Erythroblast (primary cell): ENCODE results near the gene LMTK3.

Experiments used
- DNase-seq, 2 experiments: peaks; one replicate each; lab custom pipeline; 2025; lab: John Stamatoyannopoulos, UW
- GATA1 ChIP-seq: IDR thresholded peaks from 2 replicates; pipeline ENCODE4 v1.6.1; 2011; ENCODE audit warnings: low read depth, mild to moderate bottlenecking, control low read depth, low read length, moderate library complexity
- POLR2A ChIP-seq: IDR thresholded peaks from 2 replicates; pipeline ENCODE4 v1.6.1; 2011; ENCODE audit warnings: mild to moderate bottlenecking, low read length

LMTK3 gene

DNA sequence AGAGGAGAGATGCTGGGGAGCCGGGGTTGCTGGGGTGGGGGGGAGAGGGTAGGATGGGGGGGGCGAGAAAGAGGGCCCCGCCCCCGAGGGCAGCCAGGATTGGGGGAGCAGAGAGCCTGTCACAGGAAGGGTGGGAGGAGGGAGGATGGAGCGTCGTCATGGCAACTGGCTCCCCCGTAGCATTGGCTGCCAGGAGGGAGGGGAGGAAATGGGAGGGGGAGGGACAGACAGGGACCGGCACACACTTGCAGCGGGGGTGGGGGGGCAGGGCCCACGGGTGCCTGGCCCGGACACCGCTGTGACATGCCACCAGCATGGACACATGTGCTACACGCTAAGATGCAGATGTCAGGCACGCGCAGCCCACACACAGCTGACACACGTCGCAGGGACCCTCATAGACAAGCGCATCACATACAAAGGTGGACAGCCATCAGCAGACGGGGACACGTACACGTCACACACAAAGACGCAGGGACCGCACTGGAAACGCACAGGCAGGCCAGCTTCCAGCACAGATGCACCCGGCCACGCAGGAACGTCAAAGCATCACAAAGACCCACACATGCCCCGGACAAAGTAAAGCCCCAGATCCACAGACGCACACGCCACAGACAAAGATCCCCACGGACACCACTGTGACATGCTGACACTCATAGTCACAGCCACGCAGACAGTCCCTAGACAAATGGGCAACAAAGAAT is at the start of gene LMTK3:
Gene LMTK3, minus strand, starts transcription at position 36 of the 704 bp plus-strand sequence. CDS start 259 bp downstream, outside the sequence.
- DNase-seq, result no peak
- TF ChIP-seq GATA1, result no peak
- no peak for TF ChIP-seq POLR2A

GRCh38 chr19:48561412-48561811 is 49.8 kb upstream of the LMTK3 start:
- DNase-seq, result no peak
- TF ChIP-seq POLR2A (no peak), GATA1 (no peak)

- DNase-seq, result no peak
- TF ChIP-seq POLR2A (no peak), GATA1 (no peak)
Measured at GRCh38 chr19:48560095-48560530, 48.5 kb upstream of the LMTK3 start.

GRCh38 chr19:48558018-48558684 is 46.5 kb upstream of the LMTK3 start:
- no peak for TF ChIP-seq POLR2A
- TF ChIP-seq GATA1, result no peak
- no peak for DNase-seq

- no peak for DNase-seq
- TF ChIP-seq GATA1, result no peak
- TF ChIP-seq POLR2A, result no peak
Measured at GRCh38 chr19:48556825-48557224, 45.2 kb upstream of the LMTK3 start.

GRCh38 chr19:48556163-48556562 is 44.5 kb upstream of the LMTK3 start:
- DNase-seq, result no peak
- no peak for TF ChIP-seq GATA1
- TF ChIP-seq POLR2A, result no peak

DNA sequence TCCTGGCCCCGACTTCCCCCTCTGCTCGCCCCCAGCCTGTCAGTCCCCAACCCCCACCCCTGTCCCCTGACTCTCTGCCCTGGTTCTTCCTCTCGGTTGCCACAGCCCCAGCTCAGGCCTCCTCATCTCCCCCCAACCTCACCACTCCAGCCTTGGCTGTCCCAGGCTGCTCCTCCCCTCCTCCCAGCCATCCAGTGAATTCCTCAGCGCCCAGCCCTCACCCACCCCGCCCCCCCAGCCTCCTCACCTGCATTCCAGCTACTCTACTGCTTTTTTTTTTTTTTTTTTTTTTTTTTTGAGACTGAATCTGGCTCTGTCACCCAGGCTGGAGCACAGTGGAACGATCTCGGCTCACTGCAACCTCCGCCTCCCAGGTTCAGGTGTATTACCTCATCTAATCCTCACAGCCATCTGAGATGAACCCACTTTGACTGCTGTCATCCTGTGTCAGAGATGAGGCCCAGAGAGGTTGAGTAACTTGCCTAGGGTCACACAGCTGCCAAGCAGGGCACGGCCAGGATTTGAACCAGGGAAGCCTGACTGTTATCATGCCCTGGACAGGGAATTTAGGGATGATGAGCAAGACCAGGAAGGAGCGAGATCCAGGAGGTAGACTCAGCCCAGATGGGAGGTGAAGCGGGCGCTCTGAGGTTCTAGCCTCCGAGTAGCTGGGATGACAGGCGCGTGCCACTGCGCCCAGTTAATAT is 42.9 kb upstream of the LMTK3 start:
- TF ChIP-seq GATA1, result no peak
- no peak for TF ChIP-seq POLR2A
- DNase-seq, result no peak

DNA sequence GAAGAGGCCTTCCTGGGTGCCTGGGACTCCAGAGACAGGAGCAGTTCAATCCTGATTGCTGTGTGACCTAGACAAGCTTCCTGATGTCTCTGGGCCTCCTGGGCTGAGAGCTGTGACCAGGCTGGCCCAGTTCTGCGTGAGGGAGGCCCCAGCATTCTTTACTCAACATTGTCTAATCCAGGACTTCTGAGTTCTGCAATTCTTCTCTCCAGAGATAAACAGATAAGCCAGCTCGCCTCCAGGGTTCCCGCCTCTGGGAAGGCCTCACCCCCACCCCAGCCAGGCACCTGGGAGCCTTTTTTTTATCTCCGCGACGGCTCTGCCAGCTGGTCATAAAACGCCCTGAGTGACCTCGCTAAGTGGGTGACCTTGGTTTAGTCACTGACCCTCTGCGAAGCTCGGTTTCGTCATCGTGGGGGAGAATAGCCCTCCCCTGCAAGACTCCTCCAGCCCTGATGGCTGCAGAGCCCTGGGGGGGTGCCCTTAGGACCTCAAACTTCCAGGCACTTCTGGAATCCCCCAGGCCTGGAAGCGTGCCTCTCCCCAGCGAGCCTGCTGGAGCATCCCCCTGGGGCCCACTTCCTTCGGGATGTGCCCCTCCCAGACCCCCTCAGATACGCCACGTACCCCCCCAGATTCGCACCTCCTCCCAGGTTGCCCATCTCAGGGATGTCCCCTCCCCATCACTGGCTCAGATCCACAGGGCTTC is 42.2 kb upstream of the LMTK3 start:
- no peak for DNase-seq
- TF ChIP-seq GATA1 (no peak), POLR2A (no peak)

DNA sequence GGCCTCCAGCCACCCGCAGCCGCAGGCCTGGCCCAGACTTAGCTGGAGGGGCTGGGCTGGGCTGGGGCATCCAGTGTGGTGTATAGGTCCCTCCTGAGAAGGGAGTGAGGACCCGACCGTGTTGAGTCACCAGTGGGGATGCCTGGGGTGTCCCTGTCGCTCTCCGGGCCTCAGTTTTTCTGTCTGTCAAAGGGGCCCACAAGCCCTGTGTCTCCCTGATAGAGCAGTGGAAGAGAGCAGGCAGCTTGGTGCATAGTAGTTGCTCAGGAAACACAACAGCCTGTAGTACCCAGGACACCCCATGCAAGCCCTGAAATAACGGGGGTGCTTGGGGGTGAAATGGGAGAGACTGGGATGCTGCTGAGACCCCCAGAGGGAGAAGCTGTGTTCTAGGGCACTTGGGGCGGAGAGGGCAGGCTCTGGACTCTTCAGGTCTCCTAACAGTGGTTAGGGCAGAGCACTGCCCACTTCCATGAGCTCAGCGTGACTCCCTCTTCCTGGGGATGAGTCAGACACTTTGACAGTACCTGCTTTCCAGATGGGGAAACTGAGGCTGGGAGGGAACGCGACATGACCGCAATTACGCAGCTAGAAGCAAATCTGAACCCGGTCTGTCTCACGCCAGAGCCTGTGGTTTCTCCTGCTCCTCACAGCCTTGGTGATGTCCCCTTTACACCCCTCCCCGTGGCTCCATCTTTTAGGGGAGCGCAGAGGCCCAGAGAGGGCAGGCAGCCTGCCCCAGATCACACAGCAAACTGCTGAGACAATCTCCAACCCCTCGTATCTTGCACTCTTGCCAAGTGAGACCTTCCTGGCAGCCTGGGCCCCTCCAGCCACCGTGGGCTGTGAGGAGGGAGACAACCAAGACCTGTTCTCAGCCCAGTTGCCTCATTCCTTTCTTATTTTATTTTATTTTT is 41.0 kb upstream of the LMTK3 start:
- TF ChIP-seq GATA1 (no peak), POLR2A (no peak)
- no peak for DNase-seq

DNA sequence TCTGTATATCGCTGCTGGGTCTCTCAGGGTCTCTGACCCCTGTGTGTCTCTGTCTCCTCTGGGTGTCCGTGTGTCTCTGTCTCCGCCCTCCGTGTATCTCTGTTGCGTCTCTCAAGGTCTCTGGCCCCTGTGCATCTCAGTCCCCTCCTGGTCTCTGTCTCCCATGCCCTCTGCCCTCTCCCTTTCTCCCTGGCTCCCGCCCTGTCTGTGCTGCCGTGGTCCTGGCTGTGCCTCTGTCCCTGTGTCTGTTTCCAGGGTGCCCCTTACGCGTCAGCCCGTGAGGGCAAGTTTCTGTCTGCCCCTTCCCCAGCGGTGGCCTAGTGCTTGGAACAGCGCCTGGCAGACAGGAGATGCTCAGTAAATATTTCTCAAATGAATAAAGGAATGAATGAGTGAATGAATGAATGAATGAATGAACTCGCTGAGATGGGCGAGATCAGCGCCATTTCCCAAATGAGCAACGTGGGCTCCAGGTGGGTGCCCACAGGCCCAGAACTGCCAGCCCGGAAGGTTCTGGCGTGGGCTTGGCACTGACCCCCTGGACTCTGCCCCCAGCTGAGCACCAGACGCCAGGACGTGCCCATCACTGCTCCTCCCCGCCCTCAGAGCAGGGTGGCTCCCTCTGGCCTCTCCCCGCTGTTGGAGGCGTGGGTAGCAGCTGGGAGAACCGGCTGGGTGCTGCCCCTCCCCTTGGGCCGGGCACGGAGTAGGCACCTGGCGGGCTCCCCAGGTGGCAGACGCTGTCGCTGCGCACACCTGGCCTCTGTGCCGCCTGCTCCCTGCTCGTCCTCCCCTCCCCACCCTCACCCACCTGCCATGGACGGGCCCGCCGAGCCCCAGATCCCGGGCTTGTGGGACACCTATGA is 40.0 kb upstream of the LMTK3 start, which contains the start of gene SULT2B1:
Gene SULT2B1, plus strand, starts transcription at position 736 of the 866 bp plus-strand sequence. Its CDS starts 81 bp downstream, at position 817.
- TF ChIP-seq POLR2A (no peak), GATA1 (no peak)
- DNase-seq, result no peak

- no peak for DNase-seq
- TF ChIP-seq POLR2A (no peak), GATA1 (no peak)
Measured at GRCh38 chr19:48549380-48549779, 37.7 kb upstream of the LMTK3 start.
